Thyroid gland (tissue), 4 donors: ENCODE measurements around the gene MXI1.

Experiments used
- CTCF ChIP-seq, 6 experiments: fragments of 200-600 bp in 3 of 6; fragments of 450-650 bp in 3 of 6; sonication (generic) in 3 of 6; IDR thresholded peaks; one replicate each; pipeline ENCODE4 v1.5.1; 2016 to 2019; ENCODE audit warnings: antibody characterized with exemption in 6 of 6, mild to moderate bottlenecking in 2 of 6, inconsistent platforms in 1 of 6, moderate library complexity in 1 of 6
- POLR2A ChIP-seq, 2 donors: fragments of 450-650 bp; IDR thresholded peaks; one replicate each; pipeline ENCODE4 v1.6.1; 2017; ENCODE audit warnings: antibody characterized with exemption in 2 of 2, mild to moderate bottlenecking in 2 of 2, moderate library complexity in 1 of 2

- TF ChIP-seq POLR2A (IDR thresholded peaks at IDR 0.05) (no peak), CTCF (IDR thresholded peaks at IDR 0.05) (no peak)
Measured at GRCh38 chr10:110175406-110175805, 32.0 kb upstream of the MXI1 start.
